Measurements from ENCODE around the gene PRR36.

DNA sequence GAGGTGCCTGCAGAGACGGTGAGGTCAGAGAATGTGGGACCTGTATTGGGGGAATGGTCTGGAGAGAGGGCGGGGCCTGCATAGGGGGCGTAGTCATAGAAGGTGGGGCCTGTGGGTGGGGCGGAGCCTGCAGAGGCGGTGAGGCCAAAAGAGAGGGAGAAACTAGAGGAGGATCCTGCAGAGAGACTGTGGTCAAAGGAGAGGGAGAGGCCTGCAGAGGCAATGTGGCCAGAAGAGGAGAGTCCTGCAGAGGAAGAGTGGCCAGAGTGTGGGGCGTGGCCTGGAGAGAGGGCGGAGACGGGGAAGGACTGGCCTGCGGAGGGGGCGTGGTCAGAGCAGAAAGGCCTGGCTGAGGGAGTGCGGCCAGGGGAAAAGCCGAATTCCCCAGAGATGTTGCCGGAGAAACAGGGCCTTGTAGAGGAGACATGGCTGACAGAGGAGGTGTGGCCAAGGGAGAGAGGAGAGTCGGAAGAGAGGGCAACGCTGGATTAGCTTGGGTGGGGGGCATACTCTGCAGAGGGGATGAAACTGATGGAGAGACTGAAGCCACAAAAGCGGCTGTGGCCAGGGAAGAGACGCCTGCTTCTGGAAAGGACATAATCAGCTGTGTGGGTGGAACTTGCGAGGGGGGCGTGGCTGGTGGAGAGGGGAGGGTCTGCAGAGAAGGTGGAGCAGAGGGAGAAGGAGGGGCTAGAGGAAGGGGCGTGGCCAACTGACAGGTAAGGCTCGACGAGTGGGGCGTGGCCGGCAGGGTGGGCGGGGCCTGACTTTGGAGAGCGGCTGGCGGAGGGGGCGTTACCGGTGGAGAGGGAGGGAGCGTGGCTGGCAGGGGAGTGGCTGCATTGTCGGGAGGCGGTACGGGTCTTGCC is 2.5 kb downstream of the PRR36 start:
- no peak for TF ChIP-seq CTCF (IDR thresholded peaks at IDR 0.05)
- no peak for TF ChIP-seq POLR2A (IDR thresholded peaks at IDR 0.05)
